Adipocyte (in vitro differentiated cells): Measurements from ENCODE around the gene FOXP3.
A peak's percentile ranks its signal among the peaks of the same experiment; 100 is the strongest.
"Not testable (repeated sequence)": the region's sequence is repeated elsewhere in the genome, so short reads cannot be mapped to it uniquely, and the experiment has no call there.

Source experiments
- DNase-seq: peaks from one replicate; pipeline ENCODE4 v3.0.0-alpha.2; 2015; ENCODE audit warnings: low read depth
- H3K27me3 ChIP-seq: replicated peaks from 2 replicates; pipeline ENCODE4 v1.7.0; 2013; ENCODE audit warnings: mild to moderate bottlenecking, low read length, moderate library complexity; ENCODE audit not compliant: control insufficient read depth, insufficient read depth
- H3K36me3 ChIP-seq: 2 replicates; pipeline ENCODE4 v1.7.0; 2013; ENCODE audit warnings: low read length, mild to moderate bottlenecking, moderate library complexity; ENCODE audit not compliant: control insufficient read depth, insufficient read depth, severe bottlenecking
- H3K4me1 ChIP-seq: 2 replicates; pipeline ENCODE4 v1.7.0; 2013; ENCODE audit warnings: mild to moderate bottlenecking, low read length, moderate library complexity; ENCODE audit not compliant: control insufficient read depth, insufficient read depth
- H3K4me3 ChIP-seq: 2 replicates; pipeline ENCODE4 v1.7.0; 2013; ENCODE audit warnings: mild to moderate bottlenecking, low read length, moderate library complexity
- H3K9ac ChIP-seq: 2 replicates; pipeline ENCODE4 v1.7.0; 2013; ENCODE audit warnings: mild to moderate bottlenecking, low read length, moderate library complexity
- H3K9me3 ChIP-seq: 2 replicates; pipeline ENCODE4 v1.7.0; 2013; ENCODE audit warnings: mild to moderate bottlenecking, low read length, moderate library complexity; ENCODE audit not compliant: control insufficient read depth

The FOXP3 gene, protein sequence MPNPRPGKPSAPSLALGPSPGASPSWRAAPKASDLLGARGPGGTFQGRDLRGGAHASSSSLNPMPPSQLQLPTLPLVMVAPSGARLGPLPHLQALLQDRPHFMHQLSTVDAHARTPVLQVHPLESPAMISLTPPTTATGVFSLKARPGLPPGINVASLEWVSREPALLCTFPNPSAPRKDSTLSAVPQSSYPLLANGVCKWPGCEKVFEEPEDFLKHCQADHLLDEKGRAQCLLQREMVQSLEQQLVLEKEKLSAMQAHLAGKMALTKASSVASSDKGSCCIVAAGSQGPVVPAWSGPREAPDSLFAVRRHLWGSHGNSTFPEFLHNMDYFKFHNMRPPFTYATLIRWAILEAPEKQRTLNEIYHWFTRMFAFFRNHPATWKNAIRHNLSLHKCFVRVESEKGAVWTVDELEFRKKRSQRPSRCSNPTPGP

DNA sequence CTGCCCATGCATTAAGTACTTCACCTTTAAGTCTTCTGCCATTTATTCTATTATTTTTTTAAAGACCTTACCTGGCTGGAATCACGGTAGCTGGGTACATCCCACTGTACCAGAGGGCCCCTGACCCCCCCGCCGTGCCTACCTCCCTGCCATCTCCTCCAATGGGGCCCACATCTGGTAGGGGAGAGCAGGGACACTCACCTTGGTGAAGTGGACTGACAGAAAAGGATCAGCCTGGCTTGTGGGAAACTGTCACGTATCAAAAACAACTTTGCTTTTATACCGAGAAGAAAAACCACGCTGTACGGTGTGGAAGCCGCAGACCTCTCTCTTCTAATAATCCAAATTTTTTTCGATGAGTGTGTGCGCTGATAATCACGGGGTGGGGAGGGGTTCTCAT is at the start of gene FOXP3:
Gene FOXP3, minus strand, starts transcription at position 251 of the 400 bp plus-strand sequence. CDS start 6,205 bp downstream, outside the sequence.
- Histone ChIP-seq H3K9me3 (peaks cover 2% of the 10 kb centered on the region), H3K27me3 (peaks cover 17% of the 10 kb centered on the region), H3K4me3 (no peak within 1 kb of the TSS), H3K9ac (no peak within 1 kb of the TSS), H3K36me3 (no peaks in the 10 kb centered on the region), H3K4me1 (no peaks in the 10 kb centered on the region)
- DNase-seq = no peak

DNA sequence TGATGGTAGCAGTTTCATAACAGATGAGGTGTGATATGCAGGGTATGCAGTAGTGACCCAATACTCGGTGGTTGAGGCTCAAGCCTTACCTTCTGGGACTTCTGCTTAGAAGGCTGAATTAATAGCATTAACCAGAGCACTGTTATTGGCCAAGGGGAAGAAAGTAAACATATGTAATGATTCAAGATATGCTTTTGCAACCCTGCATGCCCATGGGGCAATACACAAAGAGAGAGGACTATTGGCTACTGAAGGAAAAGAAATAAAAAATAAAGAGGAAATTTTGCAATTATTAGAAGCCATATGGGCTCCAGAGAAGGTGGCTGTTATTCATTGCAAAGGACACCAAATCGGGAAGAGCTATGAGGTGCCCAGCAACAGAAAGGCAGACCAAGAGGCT is 47.7 kb upstream of the FOXP3 start:
- Histone ChIP-seq H3K9me3 (no peaks in the 10 kb centered on the region), H3K36me3 (no peaks in the 10 kb centered on the region), H3K4me1 (peaks cover 12% of the 10 kb centered on the region), H3K9ac (no peak overlapping the region), H3K27me3 (peaks cover 12% of the 10 kb centered on the region), H3K4me3 (no peak overlapping the region)
- DNase-seq = no peak

DNA sequence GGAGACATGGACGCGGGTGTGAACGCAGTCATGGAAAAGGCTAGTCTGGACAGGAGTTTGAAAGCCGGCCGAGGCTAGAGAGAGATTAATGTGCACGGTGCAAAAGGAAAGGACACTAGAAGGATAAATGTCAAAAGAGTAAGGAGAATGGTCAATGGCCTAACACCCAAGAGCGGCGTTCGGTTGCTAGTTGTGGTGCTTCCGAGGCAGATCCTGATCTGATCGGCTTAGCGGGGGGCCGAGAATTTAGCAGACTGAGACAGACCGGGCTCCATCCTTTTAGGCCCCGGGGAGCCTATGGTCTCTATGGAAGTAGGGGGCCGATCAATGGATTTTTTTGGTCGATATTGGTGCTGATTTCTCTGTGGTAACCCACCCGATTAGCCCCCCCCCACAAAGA is 45.9 kb upstream of the FOXP3 start:
- H3K9me3 ChIP-seq = no peaks in the 10 kb centered on the region
- no peak for DNase-seq
- H3K27me3 ChIP-seq = peaks cover 22% of the 10 kb centered on the region
- H3K9ac ChIP-seq = no peak overlapping the region
- peak overlapping the region; percentile 75 for H3K4me3 ChIP-seq
- H3K36me3 ChIP-seq = no peaks in the 10 kb centered on the region
- peaks cover 12% of the 10 kb centered on the region for H3K4me1 ChIP-seq

DNA sequence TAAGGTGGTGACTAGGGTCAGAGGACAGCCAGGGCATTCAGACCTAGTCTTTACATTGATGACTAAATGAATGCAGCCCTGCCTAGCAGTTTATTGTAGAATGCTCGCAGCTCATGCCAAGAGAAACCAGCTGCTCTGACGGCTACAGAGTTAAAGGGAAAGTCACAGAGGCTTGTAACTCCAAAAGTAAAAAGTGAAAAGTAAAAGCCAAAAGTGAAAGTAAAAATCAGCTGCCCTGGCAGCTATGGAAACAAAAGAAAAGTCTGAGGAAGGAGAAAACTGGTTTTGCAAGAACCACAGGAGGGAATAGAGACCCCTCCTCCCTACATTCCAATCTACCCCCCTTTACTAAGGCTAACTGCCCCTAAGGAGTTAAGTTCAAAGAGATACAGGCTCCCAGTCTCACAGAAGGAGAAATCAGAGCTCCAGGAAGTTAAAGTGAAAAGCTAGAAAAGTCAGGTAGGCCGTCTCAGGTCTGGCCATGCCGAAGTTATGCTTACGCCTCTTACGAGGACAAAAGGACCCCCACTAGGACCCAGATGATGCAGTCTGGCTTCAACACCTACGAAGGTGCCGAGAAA is 45.0 kb upstream of the FOXP3 start:
- peak; percentile 48 for DNase-seq

DNA sequence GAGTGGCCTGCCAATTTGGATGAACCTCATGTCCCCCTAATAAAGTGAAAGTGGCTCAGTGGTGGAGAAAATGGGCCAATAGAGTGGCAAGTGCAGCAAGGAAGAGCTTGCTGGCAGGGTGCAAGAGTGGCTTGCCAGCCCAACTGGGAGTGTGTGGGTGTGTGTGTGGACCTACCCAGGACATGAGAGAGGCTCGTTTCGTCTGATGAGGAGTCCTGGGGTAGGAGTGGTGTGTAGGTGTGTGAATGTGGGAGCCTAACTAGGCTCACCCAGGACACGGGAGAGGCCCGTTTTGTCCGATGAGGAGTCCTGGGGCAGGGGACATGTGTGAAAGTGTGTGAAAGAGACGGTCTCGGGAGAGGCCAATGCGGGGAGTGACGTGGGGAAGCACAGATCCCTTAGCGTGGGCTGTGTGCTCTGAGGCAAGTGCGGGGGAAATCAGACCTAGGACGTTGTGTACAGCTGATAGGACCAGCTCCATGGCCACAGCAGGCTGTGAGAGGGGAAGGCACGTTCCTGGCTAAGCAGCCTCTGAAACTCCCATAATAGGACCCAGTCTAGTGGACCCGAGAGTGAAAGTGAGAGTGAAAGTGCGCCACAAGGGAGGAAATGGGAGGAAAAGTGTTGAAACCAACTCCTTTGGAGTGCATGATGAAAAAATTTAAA is 44.2 kb upstream of the FOXP3 start:
- H3K4me1 ChIP-seq = peaks cover 12% of the 10 kb centered on the region
- DNase-seq = peak; percentile 40
- H3K36me3 ChIP-seq = no peaks in the 10 kb centered on the region
- peak overlapping the region; percentile 77 for H3K9ac ChIP-seq
- H3K4me3 ChIP-seq = peak overlapping the region; percentile 75
- no peaks in the 10 kb centered on the region for H3K9me3 ChIP-seq
- peaks cover 24% of the 10 kb centered on the region for H3K27me3 ChIP-seq

More for the DNA sequence above, 45.0 kb upstream of the FOXP3 start:
- Histone ChIP-seq H3K36me3 (no peaks in the 10 kb centered on the region), H3K4me1 (peaks cover 12% of the 10 kb centered on the region), H3K27me3 (peaks cover 22% of the 10 kb centered on the region), H3K4me3 (peak overlapping the region; percentile 75), H3K9ac (peak overlapping the region; percentile 77), H3K9me3 (no peaks in the 10 kb centered on the region)

DNA sequence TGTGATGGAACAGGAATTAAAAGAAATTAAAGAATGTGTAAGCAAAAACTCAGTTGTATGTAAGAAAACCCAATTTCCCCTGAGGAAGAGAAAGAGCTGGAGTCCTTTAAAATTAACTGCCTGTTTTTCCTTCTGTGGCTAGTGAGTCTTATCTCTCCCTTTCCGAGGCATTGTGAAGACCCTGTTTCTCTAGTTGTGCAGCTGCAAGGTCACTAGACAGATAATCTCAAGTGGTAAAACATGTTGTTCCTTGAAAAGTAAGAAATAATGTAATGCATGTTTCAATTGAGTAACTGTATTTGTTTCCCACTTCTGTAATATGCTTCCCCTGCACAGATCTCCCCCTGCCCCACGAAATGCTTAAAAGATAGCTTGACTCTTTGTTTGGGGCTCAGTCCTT is 43.3 kb upstream of the FOXP3 start:
- not testable (repeated sequence) for H3K4me3 ChIP-seq, DNase-seq, H3K36me3 ChIP-seq, H3K9me3 ChIP-seq, H3K9ac ChIP-seq
- Histone ChIP-seq H3K27me3 (peaks cover 20% of the 10 kb centered on the region), H3K4me1 (peaks cover 12% of the 10 kb centered on the region)

DNA sequence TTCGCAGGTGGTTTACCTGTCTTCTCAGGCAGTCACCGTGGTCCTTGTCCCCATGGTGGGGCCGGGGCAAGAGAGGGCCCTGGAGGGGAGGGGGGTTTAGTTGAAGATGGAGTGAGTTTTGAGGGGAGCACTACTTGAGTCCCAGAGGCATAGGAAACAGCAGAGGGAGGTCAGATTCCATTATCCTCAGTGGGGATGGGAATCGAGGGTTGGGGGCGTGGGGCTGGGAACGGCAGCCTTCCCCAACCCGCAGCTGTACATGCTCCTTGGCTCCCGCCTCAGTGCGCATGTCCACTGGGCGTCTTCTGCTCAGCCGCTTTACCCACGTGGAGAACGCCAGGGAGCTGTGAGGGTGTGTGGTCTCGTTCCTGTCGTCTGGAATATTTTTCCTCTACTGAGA is 38.8 kb upstream of the FOXP3 start, which contains the start of gene GAGE10:
Gene GAGE10, plus strand, starts transcription at position 301 of the 400 bp plus-strand sequence. CDS start 1,214 bp downstream, outside the sequence.
- peaks cover 37% of the 10 kb centered on the region for H3K27me3 ChIP-seq
- no peak within 1 kb of the TSS for H3K9ac ChIP-seq
- DNase-seq = no peak
- H3K36me3 ChIP-seq = no peaks in the 10 kb centered on the region
- H3K4me1 ChIP-seq = no peaks in the 10 kb centered on the region
- H3K9me3 ChIP-seq = no peaks in the 10 kb centered on the region
- H3K4me3 ChIP-seq = no peak within 1 kb of the TSS

DNA sequence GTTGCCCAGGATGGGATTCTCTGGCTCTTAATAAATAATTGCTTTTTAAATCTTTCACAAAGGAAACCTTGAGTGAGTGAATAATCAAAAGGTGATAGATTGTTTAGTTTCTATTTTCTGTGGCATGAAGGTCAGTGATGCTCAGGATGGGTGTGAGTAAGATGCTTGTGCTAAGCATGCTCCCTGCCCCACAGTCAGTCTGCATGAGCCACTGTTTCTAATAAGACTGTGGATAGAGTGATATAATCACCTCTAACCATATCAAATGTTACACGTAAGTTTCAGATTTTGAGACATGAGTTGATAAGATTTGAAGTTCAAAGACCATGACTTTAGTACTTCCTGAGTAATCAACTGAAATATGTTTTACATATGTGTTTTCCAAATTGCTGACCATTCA is 36.2 kb upstream of the FOXP3 start:
- Histone ChIP-seq H3K4me3 (no peak overlapping the region), H3K36me3 (no peaks in the 10 kb centered on the region), H3K9ac (no peak overlapping the region), H3K4me1 (no peaks in the 10 kb centered on the region), H3K27me3 (peaks cover 26% of the 10 kb centered on the region), H3K9me3 (no peaks in the 10 kb centered on the region)
- no peak for DNase-seq

DNA sequence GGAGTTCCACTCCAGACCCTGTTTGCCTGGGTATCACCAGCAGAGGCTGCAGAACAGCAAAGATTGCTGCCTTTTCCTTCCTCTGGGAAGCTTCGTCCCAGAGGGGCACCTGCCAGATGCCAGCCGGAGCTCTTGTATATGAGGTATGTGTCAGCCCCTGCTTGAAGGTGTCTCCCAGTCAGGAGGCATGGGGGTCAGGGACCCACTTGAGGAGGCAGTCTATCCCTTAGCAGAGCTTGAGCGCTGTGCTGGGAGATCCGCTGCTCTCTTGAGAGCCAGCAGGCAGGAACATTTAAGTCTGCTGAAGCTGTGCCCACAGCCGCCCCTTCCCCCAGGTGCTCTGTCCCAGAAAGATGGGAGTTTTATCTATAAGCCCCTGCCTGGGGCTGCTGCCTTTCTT is 34.8 kb upstream of the FOXP3 start:
- DNase-seq, H3K4me1 ChIP-seq, H3K9me3 ChIP-seq, H3K9ac ChIP-seq, H3K36me3 ChIP-seq, H3K4me3 ChIP-seq: not testable (repeated sequence)
- H3K27me3 ChIP-seq = peaks cover 23% of the 10 kb centered on the region

DNA sequence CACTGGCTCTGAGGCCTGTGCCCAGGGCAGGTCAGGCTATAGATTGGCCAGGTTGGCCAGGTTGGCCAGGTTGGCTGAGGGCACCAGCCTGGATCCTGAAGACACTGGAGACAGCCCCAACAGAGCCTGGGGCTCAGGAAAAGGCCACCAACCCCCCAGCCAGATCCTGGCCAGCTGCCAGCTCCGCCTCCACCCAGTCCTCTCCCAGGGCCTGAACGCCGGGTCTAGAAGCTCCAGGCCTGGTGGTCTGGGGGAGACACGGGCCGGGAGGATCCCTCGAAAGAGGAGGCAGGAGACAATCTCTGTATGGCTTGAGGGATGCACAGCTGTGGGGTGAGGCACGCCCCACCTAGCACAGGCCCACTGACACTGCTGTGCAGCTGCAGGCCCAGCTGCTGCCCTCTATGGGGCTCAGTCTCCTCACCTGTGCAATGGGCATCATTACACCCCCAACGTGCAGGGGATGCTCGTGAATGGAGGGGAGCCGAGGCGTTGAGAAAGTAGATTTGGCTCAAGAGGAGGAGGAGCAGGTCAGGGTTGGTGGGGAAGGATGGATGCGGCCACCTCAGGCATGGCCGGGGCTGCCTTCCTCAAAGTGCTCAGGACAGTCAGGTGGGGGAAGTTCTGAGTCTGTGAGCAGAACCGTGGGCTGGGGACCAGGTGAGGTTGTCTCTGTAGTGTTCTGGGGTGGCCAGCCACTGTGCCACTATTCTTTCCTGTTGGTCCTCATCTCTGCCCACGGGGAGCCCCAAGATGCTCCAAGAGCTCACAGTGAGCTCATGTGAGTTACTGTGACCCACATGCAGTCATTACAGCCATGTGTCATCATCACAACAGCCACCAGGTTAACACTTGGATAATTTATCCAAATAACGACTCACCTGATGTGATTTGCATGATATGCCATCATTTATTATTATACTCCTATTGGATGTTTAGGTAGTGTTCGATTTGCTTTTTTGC is 28.2 kb upstream of the FOXP3 start:
- no peak overlapping the region for H3K9ac ChIP-seq
- no peaks in the 10 kb centered on the region for H3K9me3 ChIP-seq
- no peaks in the 10 kb centered on the region for H3K36me3 ChIP-seq
- no peak overlapping the region for H3K4me3 ChIP-seq
- no peaks in the 10 kb centered on the region for H3K4me1 ChIP-seq
- no peak for DNase-seq
- peaks cover 10% of the 10 kb centered on the region for H3K27me3 ChIP-seq
